Sigmoid colon (tissue), 7 donors: ENCODE data around the gene TAP1. TPM values are rescaled to one million over a fixed set of nuclear protein-coding genes. Genes with fewer than 3 reads are reported as not detected.

ENCODE experiments used
- DNase-seq: peaks from one replicate; pipeline ENCODE4 v3.0.0-alpha.2; 2019
- H3K27ac ChIP-seq, 4 donors: fragments of 200-600 bp; sonication (generic); one replicate each; pipeline ENCODE4 v1.5.1; 2016 to 2019; ENCODE audit warnings: mild to moderate bottlenecking in 1 of 4
- H3K27me3 ChIP-seq, 3 donors: fragments of 200-600 bp; sonication (generic); one replicate each; pipeline ENCODE4 v1.5.1; 2019; ENCODE audit warnings: mild to moderate bottlenecking in 1 of 3
- H3K36me3 ChIP-seq, 4 donors: fragments of 200-600 bp; sonication (generic); one replicate each; pipeline ENCODE4 v1.5.1; 2016 to 2019
- H3K4me1 ChIP-seq, 4 donors: fragments of 200-600 bp; sonication (generic); one replicate each; pipeline ENCODE4 v1.5.1; 2017 to 2019
- H3K4me3 ChIP-seq, 4 donors: fragments of 200-600 bp; sonication (generic); one replicate each; pipeline ENCODE4 v1.5.1; 2017 to 2019; ENCODE audit warnings: mild to moderate bottlenecking in 2 of 4, moderate library complexity in 1 of 4
- H3K9me3 ChIP-seq, 4 donors: fragments of 200-600 bp in 3 of 4; sonication (generic) in 3 of 4; one replicate each; pipeline versions ENCODE4 v1.5.1 to v1.6.1; 2013 to 2019
- EP300 ChIP-seq, 4 donors: sonication (generic); formaldehyde crosslinking; IDR thresholded peaks; one replicate each; pipeline ENCODE4 v1.6.1; 2017; ENCODE audit warnings: antibody characterized with exemption in 4 of 4
- POLR2A ChIP-seq, 2 donors: fragments of 450-650 bp; IDR thresholded peaks; one replicate each; pipeline ENCODE4 v1.6.1; 2016; ENCODE audit warnings: antibody characterized with exemption in 2 of 2, mild to moderate bottlenecking in 2 of 2, moderate library complexity in 2 of 2
- POLR2AphosphoS5 ChIP-seq, 4 donors: sonication (generic); formaldehyde crosslinking; IDR thresholded peaks; one replicate each; pipeline ENCODE4 v1.6.1; 2017; ENCODE audit warnings: antibody characterized with exemption in 4 of 4
- WGBS, 2 donors: extraction: QIAGEN DNeasy Blood & Tissue Kit; methylation state at CpG; one replicate each; pipeline ENCODE4 v1.1.7; 2013; 5-methylcytosine and 5-hydroxymethylcytosine counted together
- intact Hi-C: fragments of 100-400 bp; cut with DNase I; formaldehyde crosslinking; loops from one replicate; pipeline ENCODE4 v1.15.1; 2023
- polyA plus RNA-seq, 3 donors: library from polyadenylated mRNA; stranded (reverse); fragments of 200-250 nt; gene quantifications; one replicate each; pipeline ENCODE4 v1.2.3, GENCODE V29; 2013
- total RNA-seq, 4 donors: library from RNA; depleted of rRNA; stranded (reverse); fragments of >200 nt; gene quantifications; one replicate each; pipeline ENCODE4 v1.1.0, GENCODE V29; 2016
- TF ChIP-seq, protein P1 (sequence below), 4 experiments: fragments of 450-650 bp in 3 of 4; fragments of 200-600 bp in 1 of 4; IDR thresholded peaks; one replicate each; pipeline ENCODE4 v1.5.1; 2016 to 2019; ENCODE audit warnings: antibody characterized with exemption in 4 of 4, mild to moderate bottlenecking in 3 of 4, moderate library complexity in 2 of 4
- donor health status: healthy with polysubstance abuse.
- donor health status: Bipolar disorder and iron deficiency.
- donor health status: healthy.

The TAP1 gene
- total and polyA plus RNA-seq, 7 donors, result 11.4 to 211 (median 23.5) TPM

DNA sequence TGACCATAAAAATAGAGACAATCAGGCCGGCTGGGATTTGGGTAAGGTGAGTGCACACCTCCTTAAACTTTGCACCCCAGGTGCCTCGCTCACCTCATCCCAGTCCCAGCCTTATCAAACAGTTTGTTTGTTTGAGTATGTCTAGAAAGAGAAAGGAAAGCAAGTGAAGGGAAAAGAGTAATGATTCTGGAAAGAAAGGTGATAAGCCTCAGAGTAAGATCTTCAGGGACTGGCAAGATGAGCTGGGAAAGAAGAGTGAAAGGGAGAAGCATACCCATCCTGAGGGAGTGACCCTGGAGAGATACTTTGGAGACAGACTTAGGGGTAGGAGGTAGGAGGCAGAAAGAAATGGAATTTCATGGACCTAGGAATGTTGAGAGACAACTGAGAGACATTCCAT, 16.6 kb downstream of the TAP1 start:
- no peak for TF ChIP-seq POLR2AphosphoS5 (IDR thresholded peaks at IDR 0.05)
- no peak for TF ChIP-seq EP300 (IDR thresholded peaks at IDR 0.05)
- no peak for TF ChIP-seq POLR2A (IDR thresholded peaks at IDR 0.05)
- TF ChIP-seq, protein P1, sequence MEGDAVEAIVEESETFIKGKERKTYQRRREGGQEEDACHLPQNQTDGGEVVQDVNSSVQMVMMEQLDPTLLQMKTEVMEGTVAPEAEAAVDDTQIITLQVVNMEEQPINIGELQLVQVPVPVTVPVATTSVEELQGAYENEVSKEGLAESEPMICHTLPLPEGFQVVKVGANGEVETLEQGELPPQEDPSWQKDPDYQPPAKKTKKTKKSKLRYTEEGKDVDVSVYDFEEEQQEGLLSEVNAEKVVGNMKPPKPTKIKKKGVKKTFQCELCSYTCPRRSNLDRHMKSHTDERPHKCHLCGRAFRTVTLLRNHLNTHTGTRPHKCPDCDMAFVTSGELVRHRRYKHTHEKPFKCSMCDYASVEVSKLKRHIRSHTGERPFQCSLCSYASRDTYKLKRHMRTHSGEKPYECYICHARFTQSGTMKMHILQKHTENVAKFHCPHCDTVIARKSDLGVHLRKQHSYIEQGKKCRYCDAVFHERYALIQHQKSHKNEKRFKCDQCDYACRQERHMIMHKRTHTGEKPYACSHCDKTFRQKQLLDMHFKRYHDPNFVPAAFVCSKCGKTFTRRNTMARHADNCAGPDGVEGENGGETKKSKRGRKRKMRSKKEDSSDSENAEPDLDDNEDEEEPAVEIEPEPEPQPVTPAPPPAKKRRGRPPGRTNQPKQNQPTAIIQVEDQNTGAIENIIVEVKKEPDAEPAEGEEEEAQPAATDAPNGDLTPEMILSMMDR (IDR thresholded peaks at IDR 0.05), result no peak
- no peak for DNase-seq
- intact Hi-C loops, result no loop called here
- peak overlapping the region in 1 of 4 donors; percentile 91 for H3K27ac ChIP-seq
- 55 to 80% methylated on average over 2 of the region's 2 CpGs for WGBS, 2 donors
- H3K9me3 ChIP-seq, result no peaks in the 10 kb centered on the region
- peaks cover 0 to 13% (median 10%) of the 10 kb centered on the region in 4 donors for H3K4me1 ChIP-seq
- no peaks in the 10 kb centered on the region for H3K27me3 ChIP-seq
- peaks cover 0 to 42% (median 6%) of the 10 kb centered on the region in 4 donors for H3K36me3 ChIP-seq
- H3K4me3 ChIP-seq, result no peak overlapping the region

DNA sequence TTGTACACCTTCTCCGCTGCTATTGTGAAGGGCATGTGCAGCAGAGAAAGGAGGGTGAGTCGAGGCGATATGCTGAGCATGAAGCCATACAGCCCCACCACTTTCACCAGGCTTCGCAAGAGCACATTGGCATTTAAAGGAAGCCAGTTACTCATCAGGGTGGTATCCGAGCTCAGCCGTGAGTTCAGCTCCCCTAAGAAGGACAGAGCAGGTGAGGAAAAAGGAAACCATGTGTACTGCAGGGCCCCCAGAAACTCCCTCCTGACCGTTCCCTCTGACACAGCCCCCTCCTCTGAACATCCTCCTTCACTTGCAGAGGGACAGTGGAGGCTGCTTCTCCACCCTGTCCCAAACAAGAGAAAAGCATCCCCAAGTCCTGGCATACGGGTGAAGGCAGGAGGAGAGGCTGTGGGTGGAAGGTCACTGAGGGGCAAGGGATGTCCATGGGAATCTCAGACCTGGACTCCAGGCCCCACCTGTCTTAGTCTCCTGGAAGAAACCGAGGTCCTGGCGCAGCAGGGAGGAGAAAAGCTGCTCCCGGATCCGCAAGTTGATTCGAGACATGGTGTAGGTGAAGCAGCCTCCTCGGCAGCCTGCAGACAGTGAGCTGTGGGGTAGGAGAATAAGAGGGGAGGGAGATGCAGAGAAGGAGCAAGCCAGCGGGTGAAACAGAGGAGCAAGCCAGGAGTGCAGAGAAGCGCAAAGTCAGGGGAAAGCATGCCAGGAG, 18.2 kb downstream of the TAP1 start:
- 96 to 97% methylated on average over 16 of the region's 16 CpGs for WGBS, 2 donors
- H3K36me3 ChIP-seq, result peaks cover 0 to 44% (median 14%) of the 10 kb centered on the region in 4 donors
- intact Hi-C loops, result no loop called here

DNA sequence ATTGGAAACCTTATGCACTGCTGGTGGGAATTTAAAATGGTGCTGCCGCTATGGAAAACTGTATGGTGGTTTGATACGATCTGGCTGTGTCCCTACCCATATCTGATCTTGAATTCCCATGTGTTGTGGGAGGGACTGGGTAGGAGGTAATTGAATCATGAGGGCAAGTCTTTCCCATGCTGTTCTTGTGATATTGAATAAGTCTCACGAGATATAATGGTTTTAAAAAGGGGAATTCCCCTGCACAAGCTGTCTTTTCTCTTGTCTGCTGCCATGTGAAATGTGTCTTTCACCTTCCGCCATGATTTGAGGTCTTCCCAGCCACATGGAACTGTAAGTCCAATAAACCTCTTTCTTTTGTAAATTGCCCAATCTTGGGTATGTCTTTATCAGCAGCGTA, 19.8 kb downstream of the TAP1 start:
- Histone ChIP-seq H3K4me1 (peaks cover 0 to 10% (median 9%) of the 10 kb centered on the region in 4 donors), H3K4me3 (no peak overlapping the region), H3K27me3 (no peaks in the 10 kb centered on the region), H3K36me3 (peaks cover 0 to 57% (median 26%) of the 10 kb centered on the region in 4 donors), H3K27ac (no peak overlapping the region), H3K9me3 (no peaks in the 10 kb centered on the region)
- WGBS, 2 donors, result 84 to 92% methylated on average over 5 of the region's 5 CpGs
- TF ChIP-seq, protein P1 (IDR thresholded peaks at IDR 0.05), result no peak
- TF ChIP-seq POLR2AphosphoS5 (IDR thresholded peaks at IDR 0.05) (no peak), EP300 (IDR thresholded peaks at IDR 0.05) (no peak), POLR2A (IDR thresholded peaks at IDR 0.05) (no peak)
- intact Hi-C loops, result no loop called here
- DNase-seq, result no peak

More for the DNA sequence above, 18.2 kb downstream of the TAP1 start:
- Histone ChIP-seq H3K9me3 (no peaks in the 10 kb centered on the region), H3K27ac (no peak overlapping the region), H3K4me3 (no peak overlapping the region), H3K4me1 (peaks cover 0 to 12% (median 10%) of the 10 kb centered on the region in 4 donors), H3K27me3 (no peaks in the 10 kb centered on the region)
- DNase-seq, result no peak
- no peak for TF ChIP-seq EP300 (IDR thresholded peaks at IDR 0.05)
- TF ChIP-seq POLR2AphosphoS5 (IDR thresholded peaks at IDR 0.05), result no peak
- TF ChIP-seq POLR2A (IDR thresholded peaks at IDR 0.05), result no peak
- TF ChIP-seq, protein P1 (IDR thresholded peaks at IDR 0.05), result no peak

DNA sequence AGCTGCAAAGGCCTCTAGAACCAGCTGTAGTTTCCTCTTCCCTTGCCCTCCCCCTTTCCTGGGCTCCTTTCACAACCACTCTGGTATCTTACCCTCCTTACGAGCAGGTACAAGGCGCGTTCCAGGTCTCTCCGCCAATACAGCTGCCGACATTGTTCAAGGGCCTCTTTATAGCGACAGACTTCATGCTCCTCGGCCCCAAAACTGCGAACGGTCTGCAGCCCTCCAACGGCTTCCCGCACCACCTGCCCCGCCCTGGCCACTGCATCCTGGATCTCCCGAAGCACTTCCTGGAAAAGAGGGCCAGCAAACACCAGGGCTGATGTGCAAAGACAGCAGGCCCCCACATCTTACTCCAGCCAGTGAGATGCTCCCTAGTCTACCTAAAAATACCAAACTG, 21.0 kb downstream of the TAP1 start:
- intact Hi-C loops, result no loop called here
- TF ChIP-seq, protein P1 (IDR thresholded peaks at IDR 0.05), result no peak
- TF ChIP-seq POLR2A (IDR thresholded peaks at IDR 0.05), result no peak
- TF ChIP-seq POLR2AphosphoS5 (IDR thresholded peaks at IDR 0.05), result no peak
- TF ChIP-seq EP300 (IDR thresholded peaks at IDR 0.05), result no peak
- Histone ChIP-seq H3K27me3 (no peaks in the 10 kb centered on the region), H3K27ac (no peak overlapping the region), H3K9me3 (no peaks in the 10 kb centered on the region), H3K4me3 (no peak overlapping the region), H3K36me3 (peaks cover 0 to 62% (median 26%) of the 10 kb centered on the region in 4 donors), H3K4me1 (peaks cover 0 to 5% (median 4%) of the 10 kb centered on the region in 4 donors)
- 82 to 90% methylated on average over 13 of the region's 13 CpGs for WGBS, 2 donors
- no peak for DNase-seq
